Hepatocyte (in vitro differentiated cells): ENCODE results near the gene AOPEP. TPM values are rescaled to one million over a fixed set of nuclear protein-coding genes. Genes with fewer than 3 reads are reported as not detected.

Source experiments
- DNase-seq: peaks from one replicate; pipeline ENCODE4 v3.0.0-alpha.2; 2016; ENCODE audit warnings: low spot score
- H2AFZ ChIP-seq: fragments of 200-600 bp; sonication (generic); 2 replicates; pipeline ENCODE4 v1.6.0; 2016; ENCODE audit warnings: antibody characterized with exemption, mild to moderate bottlenecking
- H3K27ac ChIP-seq: fragments of 200-600 bp; sonication (generic); 2 replicates; pipeline ENCODE4 v1.5.1; 2016; ENCODE audit warnings: mild to moderate bottlenecking
- H3K27me3 ChIP-seq: fragments of 200-600 bp; sonication (generic); 2 replicates; pipeline ENCODE4 v1.6.1; 2016
- H3K36me3 ChIP-seq: fragments of 200-600 bp; sonication (generic); replicated peaks from 2 replicates; pipeline ENCODE4 v1.5.1; 2016; ENCODE audit warnings: low read depth; ENCODE audit not compliant: insufficient read depth
- H3K4me1 ChIP-seq: fragments of 200-600 bp; sonication (generic); 2 replicates; pipeline ENCODE4 v1.5.1; 2016; ENCODE audit warnings: mild to moderate bottlenecking, moderate library complexity; ENCODE audit not compliant: insufficient read depth
- H3K4me2 ChIP-seq: fragments of 200-600 bp; sonication (generic); 2 replicates; pipeline ENCODE4 v1.6.0; 2016
- H3K4me3 ChIP-seq: fragments of 200-600 bp; sonication (generic); 2 replicates; pipeline ENCODE4 v1.5.1; 2016; ENCODE audit warnings: mild to moderate bottlenecking
- H3K79me2 ChIP-seq: fragments of 200-600 bp; sonication (generic); 2 replicates; pipeline ENCODE4 v1.6.0; 2017; ENCODE audit warnings: mild to moderate bottlenecking
- H3K9me2 ChIP-seq: fragments of 200-600 bp; sonication (generic); replicated peaks from 2 replicates; pipeline ENCODE4 v1.6.0; 2017; ENCODE audit warnings: mild to moderate bottlenecking; ENCODE audit not compliant: insufficient read depth
- H3K9me3 ChIP-seq: fragments of 200-600 bp; sonication (generic); 2 replicates; pipeline ENCODE4 v1.5.1; 2016; ENCODE audit warnings: low read depth, mild to moderate bottlenecking
- H4K20me1 ChIP-seq: fragments of 200-600 bp; sonication (generic); 2 replicates; pipeline ENCODE4 v1.6.0; 2016; ENCODE audit warnings: mild to moderate bottlenecking; ENCODE audit not compliant: insufficient read depth, poor library complexity, severe bottlenecking
- EZH2 ChIP-seq: fragments of 200-600 bp; sonication (generic); IDR thresholded peaks from 2 replicates; pipeline ENCODE4 v1.6.1; 2016; ENCODE audit warnings: antibody characterized with exemption, mild to moderate bottlenecking, borderline replicate concordance
- EZH2phosphoT487 ChIP-seq: fragments of 200-600 bp; sonication (generic); IDR thresholded peaks from one replicate; pipeline ENCODE4 v1.6.1; 2018; ENCODE audit warnings: antibody characterized with exemption, mild to moderate bottlenecking, low read depth, moderate library complexity; ENCODE audit not compliant: unreplicated experiment, severe bottlenecking
- WGBS: methylation state at CpG from one replicate; pipeline ENCODE4 v1.1.6; 2016; ENCODE audit warnings: low lambda C conversion rate; ENCODE audit errors: missing lambda C conversion rate; 5-methylcytosine and 5-hydroxymethylcytosine counted together
- polyA plus RNA-seq: library from polyadenylated mRNA; unstranded; fragments of >200 nt; fragmentation: Nextera tagmentation; extraction: Ambion mirVana; gene quantifications from 2 replicates; pipeline ENCODE4 v1.2.1, GENCODE V29; 2016
- total RNA-seq: library from RNA; depleted of rRNA; stranded (reverse); fragments of >200 nt; gene quantifications from 2 replicates; pipeline ENCODE4 v1.2.3, GENCODE V29; 2014
- TF ChIP-seq, protein P1 (sequence below): fragments of 200-600 bp; sonication (generic); IDR thresholded peaks from 2 replicates; pipeline ENCODE4 v1.5.1; 2016; ENCODE audit warnings: antibody characterized with exemption, mild to moderate bottlenecking; ENCODE audit not compliant: poor library complexity

Gene AOPEP
- total and polyA plus RNA-seq, 2 experiments from 2014 or later, result 82.8 to 101 TPM

DNA sequence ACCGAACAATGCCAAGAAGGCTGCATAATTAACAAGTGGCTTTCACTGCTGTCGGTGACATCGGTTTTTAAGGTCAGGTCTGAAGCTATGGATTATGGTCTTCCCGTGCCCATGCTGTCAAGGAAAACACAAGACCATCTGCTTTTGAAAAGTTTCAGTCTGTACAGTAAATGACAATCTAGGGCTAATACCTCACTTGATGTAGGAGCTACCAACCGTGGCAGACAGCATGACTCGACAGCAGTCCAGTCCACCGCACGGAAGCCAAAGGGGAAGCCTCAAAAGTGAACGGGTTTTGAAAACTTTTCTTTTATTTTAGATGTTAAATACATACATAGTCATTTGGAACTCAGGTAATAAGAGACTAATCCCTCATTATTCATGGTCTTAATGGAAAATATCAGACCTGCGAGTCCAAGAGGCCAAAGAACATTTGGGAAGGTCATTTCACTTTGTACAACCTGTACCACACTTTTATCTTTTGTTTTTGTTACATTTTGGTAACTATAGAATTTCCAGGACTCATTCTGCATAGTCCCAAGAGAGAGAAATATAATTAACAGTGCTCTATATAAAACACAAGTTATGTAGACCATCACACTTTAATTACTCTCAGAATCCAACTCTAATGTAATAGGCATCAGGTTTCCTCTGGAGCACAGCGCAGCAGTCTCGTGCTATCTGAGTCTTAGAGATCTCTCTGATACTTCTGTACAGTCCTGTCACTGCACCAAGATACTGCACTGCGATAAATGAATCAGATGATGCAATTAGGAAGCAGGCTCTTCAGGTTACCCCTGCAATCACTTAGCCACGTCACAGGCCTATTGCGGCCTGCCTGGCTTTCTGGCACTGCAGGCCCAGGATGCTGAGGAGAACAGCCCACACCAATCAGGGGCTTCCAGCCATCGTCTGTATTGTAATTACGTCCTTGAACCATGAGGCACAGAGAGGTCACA is 406.1 kb downstream of the AOPEP start:
- TF ChIP-seq EZH2, result no peak
- TF ChIP-seq, protein P1, sequence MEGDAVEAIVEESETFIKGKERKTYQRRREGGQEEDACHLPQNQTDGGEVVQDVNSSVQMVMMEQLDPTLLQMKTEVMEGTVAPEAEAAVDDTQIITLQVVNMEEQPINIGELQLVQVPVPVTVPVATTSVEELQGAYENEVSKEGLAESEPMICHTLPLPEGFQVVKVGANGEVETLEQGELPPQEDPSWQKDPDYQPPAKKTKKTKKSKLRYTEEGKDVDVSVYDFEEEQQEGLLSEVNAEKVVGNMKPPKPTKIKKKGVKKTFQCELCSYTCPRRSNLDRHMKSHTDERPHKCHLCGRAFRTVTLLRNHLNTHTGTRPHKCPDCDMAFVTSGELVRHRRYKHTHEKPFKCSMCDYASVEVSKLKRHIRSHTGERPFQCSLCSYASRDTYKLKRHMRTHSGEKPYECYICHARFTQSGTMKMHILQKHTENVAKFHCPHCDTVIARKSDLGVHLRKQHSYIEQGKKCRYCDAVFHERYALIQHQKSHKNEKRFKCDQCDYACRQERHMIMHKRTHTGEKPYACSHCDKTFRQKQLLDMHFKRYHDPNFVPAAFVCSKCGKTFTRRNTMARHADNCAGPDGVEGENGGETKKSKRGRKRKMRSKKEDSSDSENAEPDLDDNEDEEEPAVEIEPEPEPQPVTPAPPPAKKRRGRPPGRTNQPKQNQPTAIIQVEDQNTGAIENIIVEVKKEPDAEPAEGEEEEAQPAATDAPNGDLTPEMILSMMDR, result no peak
- no peak for TF ChIP-seq EZH2phosphoT487
- Histone ChIP-seq H3K79me2 (no peaks in the 10 kb centered on the region), H3K4me1 (peaks cover 46% of the 10 kb centered on the region), H3K4me2 (no peak overlapping the region), H2AFZ (no peak overlapping the region), H3K27me3 (no peaks in the 10 kb centered on the region), H3K36me3 (no peaks in the 10 kb centered on the region), H3K9me3 (no peaks in the 10 kb centered on the region), H3K9me2 (no peaks in the 10 kb centered on the region), H3K27ac (peak overlapping the region; percentile 30), H4K20me1 (no peaks in the 10 kb centered on the region), H3K4me3 (no peak overlapping the region)
- DNase-seq, result no peak
- WGBS, result 64% methylated on average over 17 of the region's 17 CpGs

GRCh38 chr9:95133325-95133705 is 406.8 kb downstream of the AOPEP start:
- no peaks in the 10 kb centered on the region for H3K27me3 ChIP-seq
- H2AFZ ChIP-seq, result no peak overlapping the region
- H3K4me2 ChIP-seq, result no peak overlapping the region
- peak overlapping the region; percentile 30 for H3K27ac ChIP-seq
- H3K4me1 ChIP-seq, result peaks cover 46% of the 10 kb centered on the region
- WGBS, result 57% methylated on average over 4 of the region's 4 CpGs
- H3K9me3 ChIP-seq, result no peaks in the 10 kb centered on the region
- no peaks in the 10 kb centered on the region for H4K20me1 ChIP-seq
- H3K79me2 ChIP-seq, result no peaks in the 10 kb centered on the region
- DNase-seq, result no peak
- no peak for TF ChIP-seq EZH2phosphoT487
- TF ChIP-seq EZH2, result no peak
- H3K36me3 ChIP-seq, result no peaks in the 10 kb centered on the region
- H3K9me2 ChIP-seq, result no peaks in the 10 kb centered on the region
- no peak overlapping the region for H3K4me3 ChIP-seq

- Histone ChIP-seq H3K27me3 (no peaks in the 10 kb centered on the region), H3K4me2 (no peak overlapping the region), H3K4me1 (peaks cover 48% of the 10 kb centered on the region), H3K79me2 (no peaks in the 10 kb centered on the region), H3K9me3 (no peaks in the 10 kb centered on the region), H2AFZ (no peak overlapping the region), H4K20me1 (no peaks in the 10 kb centered on the region), H3K4me3 (no peak overlapping the region), H3K27ac (peak overlapping the region; percentile 30), H3K9me2 (no peaks in the 10 kb centered on the region), H3K36me3 (no peaks in the 10 kb centered on the region)
- no peak for DNase-seq
- 94% methylated on average over 9 of the region's 9 CpGs for WGBS
- TF ChIP-seq EZH2phosphoT487 (no peak), EZH2 (no peak)
- TF ChIP-seq, protein P1, result no peak
Measured at GRCh38 chr9:95134457-95134881, 408.0 kb downstream of the AOPEP start.

GRCh38 chr9:95135756-95136155 is 409.3 kb downstream of the AOPEP start:
- DNase-seq, result no peak
- H3K9me2 ChIP-seq, result no peaks in the 10 kb centered on the region
- H4K20me1 ChIP-seq, result no peaks in the 10 kb centered on the region
- TF ChIP-seq EZH2 (no peak), EZH2phosphoT487 (no peak)
- TF ChIP-seq, protein P1, result no peak
- no peaks in the 10 kb centered on the region for H3K79me2 ChIP-seq
- no peak overlapping the region for H3K4me3 ChIP-seq
- no peaks in the 10 kb centered on the region for H3K27me3 ChIP-seq
- no peaks in the 10 kb centered on the region for H3K9me3 ChIP-seq
- no peak overlapping the region for H3K4me2 ChIP-seq
- no peak overlapping the region for H3K27ac ChIP-seq
- WGBS, result 98% methylated on average over 10 of the region's 10 CpGs
- no peak overlapping the region for H2AFZ ChIP-seq
- no peaks in the 10 kb centered on the region for H3K36me3 ChIP-seq
- peaks cover 35% of the 10 kb centered on the region for H3K4me1 ChIP-seq
